Epithelial cell of alveolus of lung (primary cell): ENCODE measurements around the gene ABCA9. TPM values are rescaled to one million over a fixed set of nuclear protein-coding genes. Genes with fewer than 3 reads are reported as not detected.

Experiments used
- total RNA-seq: library from RNA; depleted of rRNA; stranded (reverse); fragments of >200 nt; gene quantifications from 2 replicates; pipeline ENCODE4 v1.2.1, GENCODE V29; 2015

ABCA9 gene
- total RNA-seq, result 0.13 and 0.96 TPM in 2 replicates

GRCh38 chr17:69060822-69061221 is at the start of gene ABCA9:
TSS of gene ABCA9 (minus strand) at chr17:69060927. CDS start at chr17:69051126, 9,801 bp downstream.

GRCh38 chr17:68955181-68955841 is 105.4 kb downstream of the ABCA9 start, which contains the start of gene ABCA8:
TSS of gene ABCA8 (minus strand) at chr17:68955392. CDS start at chr17:68942034, 13,358 bp downstream.

Other genes with a start within 250 kb of the ABCA9 start
- 5.8 and 17.5 TPM in 2 replicates for gene ABCA8, start 105.5 kb downstream of the ABCA9 start, total RNA-seq
- 5.3 and 17.0 TPM in 2 replicates for gene ABCA6, start 81.0 kb upstream of the ABCA9 start, total RNA-seq
- 0.96 and 1.2 TPM in 2 replicates for gene ABCA10, start 167.9 kb upstream of the ABCA9 start, total RNA-seq